IMR-90 (cell line): Measurements from ENCODE around the gene KLHL33. TPM values are rescaled to one million over a fixed set of nuclear protein-coding genes. Genes with fewer than 3 reads are reported as not detected.

Experiments used
- ATAC-seq: fragments of 200-7000 bp; cut with Tn5 transposase; 2 replicates; pipeline ENCODE4 v1.9.1; 2020; ENCODE audit warnings: low read depth, mild to moderate bottlenecking, moderate library complexity
- BruUV-seq: library from RNA; stranded (reverse); fragments of 400-500 nt; replicated peaks from 2 replicates; lab custom pipeline; 2021; lab: Mats Ljungman, UMichigan
- CTCF ChIA-PET: fragments of 300-600 bp; formaldehyde crosslinking; extraction: SDS; loops from one replicate; lab custom pipeline; 2021; ENCODE audit warnings: antibody characterized with exemption; lab: Yijun Ruan, JAX
- POLR2A ChIA-PET: fragments of 300-600 bp; sonication (Branson Sonifier 250); formaldehyde crosslinking; loops from one replicate; lab custom pipeline; 2022; ENCODE audit warnings: antibody characterized with exemption; ENCODE audit not compliant: unreplicated experiment; lab: Charles Lee
- DNase-seq: peaks from one replicate; pipeline ENCODE4 v3.0.0; 2013
- H2AFZ ChIP-seq: replicated peaks from 2 replicates; pipeline ENCODE3; 2013; ENCODE audit warnings: low read length, mild to moderate bottlenecking; ENCODE audit not compliant: poor library complexity
- H2AK5ac ChIP-seq: 2 replicates; pipeline ENCODE4 v1.6.1; 2013; ENCODE audit warnings: low read depth, low read length, inconsistent platforms
- H2AK9ac ChIP-seq: replicated peaks from 2 replicates; pipeline ENCODE3; 2013; ENCODE audit warnings: mild to moderate bottlenecking, low read depth, low read length, moderate library complexity; ENCODE audit not compliant: poor library complexity
- H2BK120ac ChIP-seq: 2 replicates; pipeline ENCODE4 v1.6.1; 2013; ENCODE audit warnings: low read depth, low read length, inconsistent platforms
- H2BK15ac ChIP-seq: 3 replicates; pipeline ENCODE4 v1.6.1; 2013; ENCODE audit warnings: low read depth, low read length, inconsistent platforms
- H2BK20ac ChIP-seq: 2 replicates; pipeline ENCODE4 v1.6.1; 2013; ENCODE audit warnings: low read depth, mild to moderate bottlenecking, inconsistent platforms, low read length, moderate library complexity
- H2BK5ac ChIP-seq: 2 replicates; pipeline ENCODE4 v1.6.1; 2013; ENCODE audit warnings: mild to moderate bottlenecking, low read depth, low read length, inconsistent platforms; ENCODE audit not compliant: poor library complexity, severe bottlenecking
- H3K14ac ChIP-seq: replicated peaks from 2 replicates; pipeline ENCODE4 v1.6.1; 2013; ENCODE audit warnings: low read depth, low read length, inconsistent platforms
- H3K18ac ChIP-seq: 2 replicates; pipeline ENCODE4 v1.6.1; 2013; ENCODE audit warnings: low read depth, low read length, control low read depth
- H3K23ac ChIP-seq: 2 replicates; pipeline ENCODE4 v1.6.1; 2013; ENCODE audit warnings: low read depth, low read length, inconsistent platforms
- H3K27ac ChIP-seq: 2 replicates; pipeline ENCODE4 v1.5.1; 2013; ENCODE audit warnings: mild to moderate bottlenecking, control low read depth, low read length; ENCODE audit not compliant: insufficient read depth
- H3K27me3 ChIP-seq: 2 replicates; pipeline ENCODE4 v1.6.1; 2013; ENCODE audit warnings: low read length; ENCODE audit not compliant: control insufficient read depth, insufficient read depth
- H3K36me3 ChIP-seq: 2 replicates; pipeline ENCODE4 v1.6.1; 2013; ENCODE audit warnings: low read length, mixed read lengths; ENCODE audit not compliant: control insufficient read depth, insufficient read depth
- H3K4ac ChIP-seq: 2 replicates; pipeline ENCODE4 v1.6.1; 2013; ENCODE audit warnings: low read depth, low read length, inconsistent platforms
- H3K4me1 ChIP-seq: 2 replicates; pipeline ENCODE4 v1.6.1; 2013; ENCODE audit warnings: low read length, mixed read lengths; ENCODE audit not compliant: control insufficient read depth, insufficient read depth
- H3K4me2 ChIP-seq: 2 replicates; pipeline ENCODE4 v1.6.1; 2013; ENCODE audit warnings: low read depth, mild to moderate bottlenecking, control low read depth, low read length, moderate library complexity
- H3K4me3 ChIP-seq: 2 replicates; pipeline ENCODE4 v1.5.1; 2013; ENCODE audit warnings: low read depth, mild to moderate bottlenecking, control low read depth, low read length, moderate library complexity; ENCODE audit not compliant: insufficient read depth
- H3K56ac ChIP-seq: 2 replicates; pipeline ENCODE4 v1.6.1; 2013; ENCODE audit warnings: low read length, inconsistent platforms; ENCODE audit not compliant: insufficient read depth; ENCODE audit errors: extremely low read depth
- H3K79me1 ChIP-seq, 2 experiments: 2 replicates each; pipeline ENCODE4 v1.6.1; 2013; ENCODE audit warnings: low read length in 2 of 2, inconsistent platforms in 1 of 2, low read depth in 1 of 2
- H3K9ac ChIP-seq: 2 replicates; pipeline ENCODE4 v1.6.1; 2013; ENCODE audit warnings: low read depth, low read length, control low read depth
- H3K9me1 ChIP-seq: 2 replicates; pipeline ENCODE4 v1.6.1; 2013; ENCODE audit warnings: low read length, inconsistent platforms; ENCODE audit not compliant: insufficient read depth
- H3K9me3 ChIP-seq: 2 replicates; pipeline ENCODE4 v1.6.1; 2013; ENCODE audit warnings: low read length; ENCODE audit not compliant: control insufficient read depth, insufficient read depth
- H4K20me1 ChIP-seq: 2 replicates; pipeline ENCODE4 v1.6.1; 2013; ENCODE audit warnings: low read length, inconsistent platforms; ENCODE audit not compliant: insufficient read depth
- H4K5ac ChIP-seq: 2 replicates; pipeline ENCODE4 v1.6.1; 2013; ENCODE audit warnings: mild to moderate bottlenecking, low read depth, low read length, control low read depth
- H4K8ac ChIP-seq, 2 experiments: 2 replicates each; pipeline ENCODE4 v1.6.1; 2013; ENCODE audit warnings: low read depth in 2 of 2, low read length in 2 of 2, control low read depth in 1 of 2, inconsistent platforms in 1 of 2
- H4K91ac ChIP-seq: 2 replicates; pipeline ENCODE4 v1.6.1; 2013; ENCODE audit warnings: low read depth, low read length, inconsistent platforms; ENCODE audit not compliant: insufficient read depth
- BHLHE40 ChIP-seq: fragments of 150-350 bp; IDR thresholded peaks from 2 replicates; pipeline ENCODE4 v1.6.1; 2016; ENCODE audit warnings: mild to moderate bottlenecking, low read depth, low read length
- CTCF ChIP-seq: conservative IDR thresholded peaks from 2 replicates; pipeline ENCODE4 v1.5.1; 2012; ENCODE audit warnings: mild to moderate bottlenecking, low read depth, low read length, improper control_type of control experiment
- NFE2L2 ChIP-seq: fragments of 150-350 bp; IDR thresholded peaks from 2 replicates; pipeline ENCODE4 v1.6.1; 2016; ENCODE audit warnings: low read depth, mild to moderate bottlenecking, low read length
- RCOR1 ChIP-seq: IDR thresholded peaks from 2 replicates; pipeline ENCODE4 v1.6.1; 2012; ENCODE audit warnings: mild to moderate bottlenecking, low read length, improper control_type of control experiment; ENCODE audit not compliant: insufficient replicate concordance
- SMC3 ChIP-seq: fragments of 150-350 bp; IDR thresholded peaks from 2 replicates; pipeline ENCODE4 v1.6.1; 2016; ENCODE audit warnings: low read depth, mild to moderate bottlenecking, antibody characterized with exemption, low read length, moderate library complexity
- WGBS, 2 experiments: methylation state at CpG; one replicate each; pipeline versions ENCODE4 v1.1.5 to v1.1.7; 2013; ENCODE audit warnings: missing lambda C conversion rate in 2 of 2; ENCODE audit not compliant: insufficient read length in 1 of 2; ENCODE audit errors: extremely low coverage in 2 of 2; 5-methylcytosine and 5-hydroxymethylcytosine counted together
- dilution Hi-C: fragments of 300-500 bp; cut with HindIII; formaldehyde crosslinking; loops from one replicate; pipeline ENCODE4 v1.14.3; 2018; ENCODE audit warnings: low sequenced_read_pairs; ENCODE audit not compliant: unreplicated experiment
- in situ Hi-C: fragments of 300-500 bp; cut with MboI; formaldehyde crosslinking; loops from 3 replicates; pipeline ENCODE4 v1.14.3; 2019; ENCODE audit warnings: low sequenced_read_pairs, inconsistent platforms, mixed read lengths
- intact Hi-C: fragments of 100-400 bp; cut with micrococcal nuclease; formaldehyde crosslinking; loops from 2 replicates; pipeline ENCODE4 v1.10.0; 2022
- polyA plus RNA-seq, 3 experiments: library from polyadenylated mRNA; depleted of rRNA; stranded (reverse); fragments of >200 nt; gene quantifications; 2 replicates each; pipeline ENCODE4 v1.2.3, GENCODE V29; 2012; ENCODE audit warnings: low replicate concordance in 1 of 3
- total RNA-seq: library from RNA; depleted of rRNA; stranded (reverse); fragments of >200 nt; gene quantifications from 2 replicates; pipeline ENCODE4 v1.2.3, GENCODE V29; 2012
- TF ChIP-seq, protein P1 (sequence below): fragments of 150-350 bp; IDR thresholded peaks from 2 replicates; pipeline ENCODE4 v1.6.1; 2016; ENCODE audit warnings: low read depth, mild to moderate bottlenecking, low read length, moderate library complexity, borderline replicate concordance

The KLHL33 gene
- total and polyA plus RNA-seq, 2 of the 4 experiments (the other 2 are of a cell fraction): under 0.01 to 0.03 TPM

GRCh38 chr14:20388159-20388558, 47.8 kb downstream of the KLHL33 start:
- Histone ChIP-seq H2AK5ac (no peak overlapping the region), H3K79me1 (no peaks in the 10 kb centered on the region), H3K36me3 (peaks cover 63% of the 10 kb centered on the region), H3K4ac (no peak overlapping the region), H3K9me3 (no peaks in the 10 kb centered on the region), H3K4me1 (no peaks in the 10 kb centered on the region), H3K4me2 (no peak overlapping the region), H3K27me3 (no peaks in the 10 kb centered on the region), H2AK9ac (no peak overlapping the region), H4K20me1 (no peaks in the 10 kb centered on the region), H3K4me3 (no peak overlapping the region), H3K14ac (no peak overlapping the region), H2AFZ (no peak overlapping the region), H4K8ac (no peak overlapping the region), H2BK15ac (no peak overlapping the region), H4K91ac (no peak overlapping the region), H4K5ac (no peak overlapping the region), H3K56ac (no peak overlapping the region), H3K18ac (no peak overlapping the region), H3K27ac (no peak overlapping the region), H2BK120ac (no peak overlapping the region), H3K9ac (no peak overlapping the region), H2BK5ac (no peak overlapping the region), H2BK20ac (no peak overlapping the region), H3K9me1 (no peaks in the 10 kb centered on the region), H3K23ac (no peak overlapping the region)
- DNase-seq (no peak), ATAC-seq (no peak)
- in situ Hi-C loops: no loop called here
- BruUV-seq: no TSS peak
- dilution Hi-C loops: no loop called here
- POLR2A ChIA-PET: no interaction called here
- intact Hi-C loops: no loop called here
- CTCF ChIA-PET: no interaction called here
- TF ChIP-seq NFE2L2 (no peak), SMC3 (no peak), CTCF (no peak), RCOR1 (no peak), BHLHE40 (no peak)
- TF ChIP-seq, protein P1, sequence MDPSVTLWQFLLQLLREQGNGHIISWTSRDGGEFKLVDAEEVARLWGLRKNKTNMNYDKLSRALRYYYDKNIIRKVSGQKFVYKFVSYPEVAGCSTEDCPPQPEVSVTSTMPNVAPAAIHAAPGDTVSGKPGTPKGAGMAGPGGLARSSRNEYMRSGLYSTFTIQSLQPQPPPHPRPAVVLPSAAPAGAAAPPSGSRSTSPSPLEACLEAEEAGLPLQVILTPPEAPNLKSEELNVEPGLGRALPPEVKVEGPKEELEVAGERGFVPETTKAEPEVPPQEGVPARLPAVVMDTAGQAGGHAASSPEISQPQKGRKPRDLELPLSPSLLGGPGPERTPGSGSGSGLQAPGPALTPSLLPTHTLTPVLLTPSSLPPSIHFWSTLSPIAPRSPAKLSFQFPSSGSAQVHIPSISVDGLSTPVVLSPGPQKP: no peak
- 55% methylated on average over 3 of the region's 4 CpGs; no CpG with 5 or more reads in 1 of the 2 experiments for WGBS, 2 experiments
